NCI-H82 (cell line): ENCODE data around the gene ARL5B.

Experiments
- DNase-seq: peaks from one replicate; lab custom pipeline; 2025; lab: John Stamatoyannopoulos, UW

ARL5B gene

DNA sequence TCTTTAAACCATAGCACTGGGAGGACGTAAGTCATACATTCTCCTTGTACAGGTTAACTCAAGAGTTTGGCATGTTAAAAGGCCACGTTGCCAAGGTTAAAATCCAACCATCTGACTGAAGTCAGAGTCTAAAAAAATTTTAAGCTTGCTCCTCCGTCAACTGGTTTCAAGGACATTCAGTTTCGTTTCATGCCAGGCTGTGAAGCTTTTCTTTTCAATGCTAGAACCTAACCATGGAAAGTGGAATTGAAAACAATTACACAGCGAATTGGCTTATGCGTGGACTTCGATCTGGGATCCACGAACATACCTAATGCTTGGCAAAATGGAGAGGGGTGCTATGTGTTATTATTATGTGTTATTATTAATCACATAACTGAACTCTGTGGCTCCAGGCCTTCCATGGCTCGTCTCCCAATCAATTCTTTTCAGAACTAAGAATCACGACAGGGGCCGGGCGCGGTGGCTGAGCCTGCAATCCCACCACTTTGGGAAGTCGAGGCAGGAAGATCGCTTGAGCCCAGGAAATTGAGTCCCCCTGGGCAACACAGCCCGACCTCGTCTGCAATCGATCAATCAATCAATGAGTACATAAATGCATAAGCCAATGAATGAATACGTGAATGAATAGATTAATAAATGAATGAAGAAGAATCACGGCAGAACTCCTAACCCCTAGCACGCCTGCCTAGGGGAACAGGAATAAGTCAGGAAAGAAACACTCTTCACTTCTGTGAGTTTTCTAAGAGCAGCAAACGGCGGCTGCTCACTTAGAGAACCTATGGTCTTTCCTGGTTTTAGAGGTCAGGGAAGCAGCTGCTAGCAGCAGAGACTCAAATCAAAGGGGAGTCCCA is 733 bp upstream of the ARL5B start:
- no peak for DNase-seq

DNA sequence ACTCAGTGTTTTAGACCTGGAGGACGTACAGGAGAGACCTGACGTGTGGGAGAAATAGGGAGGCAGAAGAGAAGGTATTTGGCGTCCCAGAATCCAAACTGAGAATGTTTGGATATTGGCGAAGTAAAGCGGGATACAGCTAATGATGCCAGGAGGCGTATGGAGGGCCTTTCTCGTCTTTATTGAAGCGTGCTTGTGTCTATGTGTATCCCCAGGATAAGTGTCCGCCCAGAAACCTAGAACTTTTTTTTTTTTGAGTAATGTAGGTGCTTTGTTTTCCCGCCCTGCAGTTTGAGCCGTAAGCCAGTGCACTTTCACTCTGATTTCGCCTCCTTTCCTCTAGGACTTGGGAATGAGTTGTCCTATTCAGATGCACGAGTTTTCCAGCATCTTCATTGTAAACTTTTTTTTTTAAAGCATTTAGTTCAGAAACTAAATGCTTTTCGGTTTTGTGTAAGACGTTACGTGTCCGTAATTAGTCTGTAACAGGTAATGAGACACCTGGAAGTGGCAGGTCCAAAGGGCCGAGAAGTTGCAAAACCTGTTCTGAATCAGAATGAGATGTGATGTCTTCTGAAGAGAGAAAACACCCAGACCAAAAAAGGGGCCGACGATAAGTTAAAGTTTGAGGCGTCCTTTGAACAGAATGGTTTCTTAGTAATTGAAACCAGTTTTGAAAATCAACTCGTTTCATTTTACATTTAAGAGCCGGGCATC is 746 bp downstream of the ARL5B start:
- DNase-seq = peak; percentile 51

DNA sequence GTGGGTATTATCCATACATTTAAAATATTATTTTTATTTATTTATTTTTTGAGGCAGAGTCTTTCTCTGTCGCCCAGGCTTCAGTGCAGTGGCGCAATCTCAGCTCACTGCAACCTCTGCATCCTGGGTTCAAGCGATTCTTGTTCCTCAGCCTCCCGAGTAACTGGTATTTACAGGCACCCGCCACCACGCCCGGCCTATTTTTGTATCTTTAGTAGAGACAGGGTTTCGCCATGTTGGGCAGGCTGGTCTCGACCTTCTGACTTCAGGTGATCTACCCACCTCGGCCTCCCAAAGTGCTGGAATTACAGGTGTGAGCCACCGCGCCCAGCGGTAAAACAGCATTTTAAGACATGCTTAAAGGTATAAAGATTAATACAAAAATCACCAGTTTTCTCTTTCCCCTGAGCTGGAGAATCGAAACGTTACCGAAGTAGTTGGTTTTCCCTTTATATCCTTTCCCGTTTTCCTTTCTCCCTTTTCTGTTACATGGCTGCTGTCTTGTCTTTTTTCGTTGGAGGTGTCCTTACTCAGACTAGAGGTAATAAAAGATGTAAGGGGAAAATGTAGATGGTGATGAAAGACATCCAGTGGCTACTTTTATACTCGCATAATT is 1.7 kb downstream of the ARL5B start:
- DNase-seq = no peak

DNA sequence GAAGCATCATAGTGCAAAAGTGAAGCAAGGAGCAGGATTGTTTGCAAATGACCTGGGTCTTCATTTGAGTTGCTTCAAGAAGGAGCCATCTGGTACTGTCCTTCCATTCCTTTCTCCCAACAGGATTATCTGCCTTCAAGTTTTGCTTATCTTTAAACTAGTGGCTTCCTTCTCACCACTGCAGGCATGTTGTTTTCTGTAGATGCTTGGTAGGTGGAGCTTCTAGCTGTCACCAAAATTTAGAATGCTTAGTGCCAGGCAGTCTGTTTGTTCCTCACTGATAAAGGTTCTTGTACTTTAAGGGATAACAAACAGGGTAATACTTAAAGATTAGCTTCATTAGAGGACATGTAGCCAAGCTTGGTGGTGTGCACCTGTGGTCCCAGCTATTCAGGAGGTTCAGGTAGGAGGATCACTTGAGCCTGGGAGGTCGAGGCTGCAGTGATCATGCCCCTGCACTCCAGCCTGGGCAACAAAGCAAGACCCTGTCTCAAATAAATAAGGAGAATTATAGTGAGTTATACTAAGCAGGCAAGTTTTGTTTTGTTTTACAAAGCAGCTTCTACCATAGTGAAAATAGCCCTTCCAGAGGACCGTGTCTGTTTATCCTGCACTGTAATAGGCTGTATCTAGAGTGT is 5.7 kb downstream of the ARL5B start:
- peak; percentile 9 for DNase-seq

DNA sequence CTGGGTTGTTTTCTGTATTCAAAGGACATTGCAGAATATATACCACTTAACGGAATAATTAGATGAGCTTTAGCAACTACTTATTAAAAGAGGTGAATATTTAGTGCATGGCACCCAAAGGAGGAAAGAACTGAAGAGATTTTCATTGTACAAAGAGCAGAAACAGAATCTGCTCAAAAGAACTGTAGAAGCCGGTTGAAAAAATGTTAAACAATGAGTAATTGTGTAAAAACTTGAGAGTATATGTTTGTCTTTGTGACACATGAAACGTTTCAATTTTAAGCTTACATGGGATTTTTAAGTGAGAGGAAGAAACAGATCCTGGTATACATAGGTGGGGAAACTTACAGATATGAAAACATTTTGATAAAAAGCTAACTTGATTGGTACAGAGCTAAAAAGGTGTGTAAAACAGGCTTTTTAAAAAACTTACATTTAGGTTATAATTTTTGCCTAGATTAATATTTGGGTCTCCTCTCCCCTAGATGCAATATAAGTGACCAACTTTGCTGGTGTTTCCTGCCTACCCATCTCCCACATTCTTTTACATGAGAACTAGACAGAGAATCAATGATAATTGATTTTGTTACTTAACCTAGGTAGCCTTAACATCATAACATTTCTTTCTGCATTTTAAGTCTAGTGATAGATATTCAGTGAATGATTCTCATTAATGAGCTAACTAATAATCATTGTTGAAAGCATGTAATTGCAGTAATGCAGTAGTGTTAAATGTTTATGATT is 6.8 kb downstream of the ARL5B start:
- no peak for DNase-seq

DNA sequence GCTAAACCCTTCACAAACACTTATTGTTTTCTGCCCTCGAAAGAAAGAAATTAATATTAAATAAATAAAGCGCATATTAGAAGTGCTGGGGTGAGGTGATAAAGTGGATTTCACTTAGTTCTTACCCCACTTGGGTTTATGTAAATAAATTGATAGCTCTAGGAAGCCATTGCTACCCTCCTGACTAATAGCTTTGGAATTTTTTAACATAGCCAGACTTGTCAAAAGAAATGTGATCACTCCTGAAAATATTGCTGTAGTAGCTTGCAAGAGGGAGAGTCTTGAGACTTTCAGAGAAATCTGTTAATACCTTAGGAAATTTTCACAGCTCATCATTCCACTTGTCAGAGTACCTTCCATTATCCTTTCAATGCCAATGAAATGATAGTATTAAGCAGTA is 7.6 kb downstream of the ARL5B start:
- DNase-seq = no peak

DNA sequence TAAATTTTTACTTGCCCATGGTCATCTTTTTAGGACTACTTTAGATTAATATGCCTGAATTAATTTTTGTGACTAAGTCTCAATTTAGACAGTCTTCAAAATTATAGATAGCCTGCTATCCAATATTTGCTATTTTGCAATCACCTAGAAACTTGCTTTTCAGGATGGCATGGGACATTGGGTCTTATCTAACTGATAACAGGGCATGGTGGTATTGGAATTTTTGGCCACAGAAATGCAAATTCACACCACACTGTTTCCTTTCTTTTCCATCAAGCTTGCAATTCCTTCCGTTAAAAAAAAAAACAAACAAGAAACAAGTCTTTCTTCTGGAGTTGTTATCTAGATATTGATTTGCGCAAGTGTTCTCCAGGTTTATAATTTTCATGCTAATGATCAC is 8.8 kb downstream of the ARL5B start:
- DNase-seq = no peak

DNA sequence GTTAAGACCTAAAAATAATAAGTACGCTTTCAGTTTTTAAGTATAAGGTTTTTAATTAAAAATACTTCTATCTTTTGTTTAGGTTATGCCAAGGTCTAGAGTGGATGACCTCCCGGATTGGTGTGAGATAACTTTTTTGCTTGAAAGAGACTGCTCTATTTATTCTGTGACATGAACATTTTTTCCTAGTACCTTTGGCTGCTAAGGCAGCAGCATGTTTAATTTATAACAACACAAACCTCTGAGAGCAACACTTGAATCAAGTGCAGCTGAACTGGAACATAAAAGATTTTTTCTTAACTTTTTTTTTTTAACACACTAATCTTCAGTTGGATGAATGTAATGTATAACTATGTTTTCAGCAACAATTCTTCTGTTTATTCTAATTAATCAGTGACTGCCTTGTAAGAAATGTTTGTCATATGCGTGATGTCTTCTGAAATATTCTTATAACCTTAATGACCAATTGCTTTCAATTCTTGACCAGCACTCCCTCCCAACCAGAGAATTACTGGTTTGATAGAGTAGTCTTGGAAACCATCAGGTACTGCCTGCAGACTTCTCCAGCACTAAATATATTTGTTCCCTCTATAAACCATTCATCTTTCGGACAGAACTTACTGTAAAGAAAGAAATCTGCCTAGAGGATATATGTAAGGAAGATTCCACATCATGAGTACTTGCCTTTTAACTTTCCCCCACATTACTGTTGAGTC is 16.0 kb downstream of the ARL5B start:
- DNase-seq = no peak

DNA sequence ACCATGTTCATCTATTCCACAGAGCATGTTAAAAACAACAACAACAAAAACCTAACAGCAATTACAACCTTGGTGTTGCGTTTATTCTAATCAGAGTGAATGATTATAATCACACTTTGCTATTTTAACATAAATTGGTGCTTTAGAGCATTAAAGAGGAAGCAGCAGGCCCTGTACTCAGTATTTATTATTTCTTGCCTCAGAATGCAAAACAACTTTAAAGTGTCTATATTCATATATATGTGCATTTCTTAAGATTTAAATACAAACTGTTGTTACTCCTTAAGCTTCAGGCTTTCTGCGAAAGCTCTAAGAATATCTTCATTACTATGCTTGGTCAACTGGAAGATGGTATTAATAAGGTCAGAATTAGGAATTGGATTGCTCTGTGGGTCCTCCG is 21.5 kb downstream of the ARL5B start:
- DNase-seq = no peak

DNA sequence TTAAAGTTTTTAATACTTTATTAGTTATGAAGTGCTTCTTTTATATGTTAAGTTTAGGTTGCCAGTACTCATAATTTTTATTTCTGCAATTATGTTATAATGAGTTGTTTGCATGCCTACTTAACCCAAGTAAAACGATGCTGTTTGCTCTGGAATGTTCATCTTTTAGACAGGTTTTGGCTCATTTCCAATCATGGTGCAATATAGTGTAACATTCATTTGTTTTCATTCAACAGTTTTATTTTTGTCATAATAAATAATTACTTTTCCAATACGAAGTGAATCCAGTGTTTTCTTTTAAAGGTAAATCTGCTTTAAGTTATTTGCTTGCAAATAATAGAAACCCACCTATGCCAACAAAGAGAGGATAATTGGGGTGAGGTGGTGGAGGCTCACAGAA is 22.1 kb downstream of the ARL5B start:
- no peak for DNase-seq

DNA sequence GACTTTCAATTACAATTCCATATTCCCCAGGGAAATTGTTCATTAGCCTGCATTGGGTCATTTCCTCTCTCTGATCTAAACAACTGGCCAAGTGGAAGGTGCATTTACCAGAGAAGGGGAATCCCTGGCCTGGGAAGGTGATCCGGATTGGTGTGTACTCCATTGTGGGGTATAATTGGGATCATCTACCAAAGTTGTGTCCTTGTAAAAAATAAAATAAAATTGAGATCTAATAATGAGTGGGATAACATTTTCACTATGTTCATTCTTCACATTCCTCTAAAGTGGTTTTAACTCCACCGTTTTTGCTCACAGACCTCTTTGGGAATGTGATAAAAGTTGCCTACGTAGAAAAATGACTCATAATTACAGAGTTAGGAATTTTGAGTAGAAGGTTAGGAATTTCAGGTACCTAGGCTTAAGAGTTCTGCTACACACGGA is 22.8 kb downstream of the ARL5B start:
- no peak for DNase-seq

DNA sequence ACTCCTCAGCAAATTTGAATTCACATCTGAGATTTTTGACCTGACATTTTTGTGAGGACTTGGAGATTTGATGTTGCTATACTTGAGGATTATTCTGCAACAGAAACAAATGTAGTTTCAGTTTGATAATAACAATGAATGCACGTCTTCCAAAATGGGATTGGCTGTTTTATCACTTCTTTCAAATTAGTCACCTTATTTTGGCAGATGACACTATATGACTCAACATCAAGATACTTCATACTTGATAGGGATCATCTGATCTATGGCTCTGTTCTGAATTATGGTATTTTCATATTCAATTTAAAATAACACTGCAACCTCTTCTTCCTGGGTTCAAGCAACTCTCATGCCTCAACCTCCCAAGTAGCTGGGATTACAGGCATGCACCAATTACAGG is 24.2 kb downstream of the ARL5B start:
- DNase-seq = no peak

DNA sequence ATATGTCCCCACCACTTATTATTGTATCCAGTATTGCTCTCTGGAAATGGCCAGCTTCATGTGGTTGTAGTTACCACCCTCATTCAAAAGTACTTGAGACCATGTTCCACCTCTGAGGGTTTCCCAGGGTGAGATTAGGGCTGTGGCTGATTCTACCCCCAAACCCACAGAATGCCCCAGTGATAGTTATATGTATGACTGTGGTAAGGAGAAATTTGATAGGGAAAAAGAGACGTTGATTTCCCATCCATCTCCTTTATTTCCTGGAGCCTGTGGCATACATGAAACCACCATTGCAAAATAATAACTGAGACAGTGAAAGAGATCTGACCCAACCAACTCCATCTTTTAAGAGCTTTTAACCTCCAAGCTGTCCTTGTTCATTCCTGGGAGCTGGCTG is 25.2 kb downstream of the ARL5B start:
- DNase-seq = no peak

DNA sequence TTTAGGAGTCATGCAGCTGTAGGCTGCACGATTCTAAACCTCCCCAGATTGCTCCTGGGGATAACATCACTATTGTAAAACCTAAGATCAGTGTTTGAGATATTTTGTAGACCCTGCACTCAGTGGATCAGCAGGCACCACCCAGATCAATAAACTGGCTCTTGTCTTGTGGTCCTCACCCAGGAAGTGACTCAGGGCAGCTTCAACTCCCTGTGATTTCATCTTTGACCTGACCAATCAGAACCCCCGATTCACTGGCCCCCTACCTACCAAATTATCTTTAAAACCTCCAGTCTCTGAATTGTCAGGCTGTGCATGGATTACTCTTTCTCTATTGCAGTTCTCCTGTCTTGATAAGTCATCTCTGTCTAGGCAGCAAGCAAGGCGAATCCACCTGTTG is 25.7 kb downstream of the ARL5B start:
- no peak for DNase-seq

DNA sequence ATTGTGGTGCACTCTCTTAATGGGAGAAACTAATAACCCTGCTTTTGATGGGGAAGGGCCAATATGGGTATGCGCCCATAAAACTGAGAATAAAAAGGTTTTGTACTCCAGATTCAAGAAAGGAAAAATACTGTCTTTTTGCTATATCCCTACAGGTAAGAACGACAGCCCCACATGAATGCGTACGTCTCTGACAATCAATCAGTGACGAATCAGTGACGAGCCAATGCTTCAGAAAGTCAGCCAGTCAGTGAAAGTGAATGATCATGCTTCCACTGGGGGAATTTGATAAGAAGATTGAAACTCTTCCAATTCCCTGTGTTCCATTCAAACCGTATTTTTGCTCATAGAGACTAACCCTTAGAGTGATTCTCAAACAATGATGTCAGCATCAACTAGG is 26.3 kb downstream of the ARL5B start:
- DNase-seq = no peak

DNA sequence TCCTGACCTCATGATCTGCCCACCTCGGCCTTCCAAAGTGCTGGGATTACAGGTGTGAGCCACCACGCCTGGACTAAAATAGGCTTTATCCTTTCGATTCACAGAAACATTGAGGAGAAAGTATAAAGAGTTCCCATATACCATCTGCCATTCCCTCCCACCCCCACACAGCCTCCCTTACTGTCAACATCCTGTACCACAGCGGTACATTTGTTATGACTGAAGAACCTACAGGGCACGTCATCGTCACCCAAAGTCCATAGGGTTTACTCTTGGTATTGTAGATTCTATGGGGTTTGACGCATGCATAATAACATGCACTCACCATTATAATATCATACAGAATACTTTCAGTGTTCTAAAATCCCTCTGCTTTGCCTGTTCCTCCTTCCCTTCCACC is 28.0 kb downstream of the ARL5B start:
- peak; percentile 24 for DNase-seq

DNA sequence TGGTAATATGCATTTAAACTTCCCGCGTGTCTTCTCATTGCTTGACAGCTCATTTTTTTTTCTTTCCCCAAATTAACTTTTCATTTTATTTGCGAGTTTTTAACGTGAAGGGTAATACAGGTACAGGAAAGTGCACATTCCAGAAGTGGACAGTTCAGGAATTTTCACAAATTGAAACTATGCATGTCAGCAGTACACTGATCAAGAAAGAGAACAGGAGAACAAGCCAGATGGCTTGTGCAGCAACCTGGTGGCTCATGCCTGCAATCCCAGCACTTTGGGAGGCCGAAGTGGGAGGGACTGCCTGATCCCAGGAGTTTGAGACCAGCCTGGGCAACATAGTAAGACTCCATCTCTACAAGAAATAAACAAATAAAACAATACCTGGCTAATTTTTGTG is 28.5 kb downstream of the ARL5B start:
- DNase-seq = peak; percentile 13

DNA sequence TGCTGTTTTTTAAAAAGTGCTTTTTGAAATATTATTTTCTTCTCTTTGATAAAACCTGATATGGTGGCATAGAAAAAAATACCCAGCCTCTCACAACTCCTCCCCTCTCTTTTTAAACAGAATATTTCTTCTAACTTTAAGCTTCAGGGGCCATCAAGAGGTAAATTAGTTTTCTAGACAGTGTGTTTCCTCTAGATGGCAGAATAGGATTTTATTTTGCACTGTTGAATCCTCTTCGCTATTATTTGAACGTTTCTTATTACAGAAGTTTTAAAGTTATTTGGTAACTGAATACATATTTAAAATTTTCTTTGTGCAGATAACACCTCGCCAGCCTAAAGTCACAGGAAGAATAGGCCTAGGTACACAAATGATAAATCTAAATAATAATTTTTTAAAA is 30.3 kb downstream of the ARL5B start:
- DNase-seq = peak; percentile 9

DNA sequence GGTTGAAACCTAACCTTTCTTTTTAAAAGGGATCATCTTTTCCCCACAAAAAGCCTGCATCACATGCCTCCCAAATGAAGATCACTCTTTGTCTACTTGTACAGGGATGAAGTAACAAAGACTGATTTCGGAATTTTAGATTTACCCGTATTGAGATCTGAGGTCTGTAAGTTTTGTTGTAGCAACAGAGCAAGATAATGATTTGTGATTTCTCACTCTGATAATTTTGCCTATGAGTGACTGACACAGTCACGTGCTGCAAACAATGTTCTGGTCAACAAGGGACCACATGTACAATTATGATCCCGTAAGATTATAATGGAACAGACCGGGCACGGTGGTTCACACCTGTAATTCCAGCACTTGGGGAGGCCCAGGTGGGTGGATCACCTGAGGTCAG is 31.3 kb downstream of the ARL5B start:
- DNase-seq = no peak

DNA sequence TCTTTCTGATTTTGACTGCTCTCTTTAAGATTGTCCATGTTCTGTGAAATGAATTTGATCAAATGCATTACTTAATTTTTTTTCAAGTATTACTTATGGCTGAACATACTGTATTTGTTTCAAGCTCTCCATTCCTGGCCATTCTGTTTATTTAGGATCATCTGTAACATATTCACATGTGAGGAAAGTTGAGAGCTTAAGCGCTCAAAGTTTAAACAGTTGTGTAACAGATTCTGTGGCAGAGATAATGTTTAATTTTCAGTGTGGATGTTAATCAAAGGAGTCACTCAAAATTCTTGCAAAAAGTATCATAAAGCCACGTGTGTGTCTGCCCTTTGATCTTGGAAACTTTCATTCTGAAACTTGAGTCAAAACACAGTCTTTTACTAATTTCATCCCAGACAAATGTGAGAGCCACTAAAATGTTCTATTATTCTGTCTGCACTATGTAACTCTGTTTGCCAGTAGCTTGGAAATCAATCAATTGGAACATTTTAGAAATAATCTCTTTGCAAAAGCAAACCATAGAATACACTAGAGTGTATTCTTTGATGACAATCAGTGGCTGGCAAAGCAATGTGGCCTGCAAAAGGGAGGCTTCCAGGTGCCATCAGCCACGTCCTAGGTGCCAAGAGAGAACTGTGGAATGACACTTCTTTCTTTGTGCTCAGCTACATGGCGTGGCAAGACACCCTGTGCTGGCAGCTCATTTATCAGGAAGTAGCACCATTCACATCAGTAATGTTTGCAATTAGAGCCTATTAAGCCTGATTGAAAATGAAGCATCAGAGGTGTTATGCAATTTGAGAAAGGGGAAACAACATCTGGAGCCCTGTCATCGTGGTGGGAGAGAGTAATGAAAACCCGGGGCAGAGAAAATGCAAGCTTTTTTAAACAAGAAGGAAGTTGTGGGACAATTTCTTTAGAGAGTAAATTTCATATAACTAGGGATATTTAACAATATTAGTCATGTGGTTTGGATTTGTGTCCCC is 40.9 kb downstream of the ARL5B start:
- no peak for DNase-seq
